Measurements from ENCODE around the gene SIN3B.

Gene SIN3B

DNA sequence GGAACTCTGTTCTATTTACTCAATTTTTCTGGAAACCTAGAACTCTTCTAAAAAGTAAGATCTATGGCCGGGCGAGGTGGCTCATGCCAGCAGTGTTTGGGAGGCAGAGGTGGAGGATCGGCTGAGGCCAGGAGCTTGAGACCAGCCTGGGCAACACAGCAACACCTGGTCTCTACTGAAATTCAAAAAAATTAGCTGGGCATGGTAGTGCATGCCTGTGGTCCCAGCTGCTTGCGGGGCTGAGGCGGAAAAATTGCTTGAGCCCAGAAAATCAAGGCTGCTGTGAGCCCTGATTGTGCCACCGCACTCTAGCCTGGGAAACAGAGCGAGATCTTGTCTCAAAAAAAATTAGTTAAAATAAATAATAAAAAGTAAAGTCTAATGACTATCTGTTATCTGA, 88.2 kb downstream of the SIN3B start:
- DNase-seq = no peak

DNA sequence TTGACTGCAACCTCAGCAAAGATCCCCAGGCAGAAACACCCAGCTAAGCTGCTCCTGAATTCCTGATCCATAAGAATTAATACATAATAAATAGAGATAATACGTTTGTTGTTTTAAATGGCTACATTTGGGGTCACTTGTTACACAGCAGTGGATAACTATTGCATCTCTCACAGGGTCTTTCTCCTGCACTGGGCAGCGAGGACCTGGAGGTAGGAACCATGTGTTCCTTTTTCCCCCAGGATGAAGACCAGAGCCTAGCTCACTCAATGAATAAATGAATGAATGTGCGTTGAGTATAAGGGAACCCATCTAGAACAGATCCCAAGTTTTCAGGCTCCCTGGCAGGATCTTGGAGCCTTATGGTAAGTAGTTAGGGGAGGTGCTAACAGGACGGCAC, 90.3 kb downstream of the SIN3B start:
- DNase-seq = no peak

DNA sequence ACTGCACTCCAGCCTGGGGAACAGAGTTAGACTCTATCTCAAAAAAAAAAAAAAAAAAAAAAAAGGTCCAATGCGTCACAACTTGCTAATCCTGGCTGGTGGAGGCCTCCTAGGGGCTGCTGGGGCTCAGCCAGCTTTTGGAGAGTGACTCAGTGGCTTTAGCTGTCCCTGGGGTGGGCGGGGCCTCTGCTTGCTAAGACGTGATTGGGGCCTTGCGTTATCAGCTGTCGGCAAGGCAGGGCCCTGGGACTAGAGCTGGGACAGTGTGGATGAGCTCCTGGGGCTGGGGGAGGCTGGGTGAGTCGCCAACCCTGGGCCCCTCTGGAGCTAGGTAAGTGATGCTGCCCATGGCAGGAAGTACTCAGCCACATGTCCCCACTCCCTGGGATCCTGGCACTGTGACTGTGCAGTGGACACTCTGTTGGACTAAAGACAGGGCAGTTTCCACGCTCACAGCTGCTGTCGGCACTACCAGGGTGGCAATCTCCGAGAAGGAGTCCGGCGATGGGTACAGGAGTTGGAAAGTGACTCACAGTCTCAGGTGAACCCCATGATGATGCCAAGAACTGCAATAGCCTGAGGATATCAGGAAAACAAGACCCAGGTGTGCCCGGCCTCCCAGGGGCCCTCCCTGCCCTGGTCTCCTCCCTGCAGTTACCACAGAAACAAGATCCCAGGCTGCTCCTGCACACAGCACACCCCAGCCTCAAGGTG, 91.8 kb downstream of the SIN3B start:
- DNase-seq = no peak

DNA sequence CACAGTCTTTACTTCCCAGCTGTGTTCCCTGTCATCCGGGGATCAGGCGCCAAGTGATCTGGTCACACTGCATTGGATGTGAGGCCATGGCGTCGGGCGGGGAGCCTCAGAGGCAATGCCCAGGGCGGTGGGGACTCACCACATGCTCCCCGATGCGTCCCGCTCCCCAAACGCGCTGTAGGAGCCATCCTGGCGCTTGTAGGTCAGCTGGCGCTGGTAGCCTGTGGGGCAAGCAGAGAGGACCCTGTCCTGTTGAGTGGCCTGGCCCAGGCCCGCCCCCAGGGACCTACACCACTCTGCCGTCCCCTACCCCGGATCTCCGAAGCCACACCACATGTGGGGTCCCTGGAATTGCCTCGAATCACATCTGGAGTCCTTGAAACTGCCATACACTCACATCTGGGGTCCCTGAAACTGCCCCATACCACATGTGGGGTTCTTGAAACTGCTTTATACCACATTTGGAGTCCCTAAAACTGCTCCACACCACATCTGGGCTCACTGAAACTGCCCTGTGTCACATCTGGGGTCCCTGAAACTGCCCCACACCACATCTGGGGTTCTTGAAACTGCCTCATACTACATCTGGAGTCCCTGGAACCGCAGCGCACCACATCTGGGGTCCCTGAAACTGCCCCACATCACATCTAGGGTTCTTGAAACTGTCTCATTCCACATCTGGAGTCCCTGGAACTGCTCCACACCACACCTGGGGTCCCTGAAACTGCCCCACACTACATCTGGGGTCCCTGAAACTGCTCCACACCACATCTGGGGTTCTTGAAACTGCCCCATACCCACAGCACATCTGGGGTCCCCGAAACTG, 92.8 kb downstream of the SIN3B start:
- DNase-seq = no peak

DNA sequence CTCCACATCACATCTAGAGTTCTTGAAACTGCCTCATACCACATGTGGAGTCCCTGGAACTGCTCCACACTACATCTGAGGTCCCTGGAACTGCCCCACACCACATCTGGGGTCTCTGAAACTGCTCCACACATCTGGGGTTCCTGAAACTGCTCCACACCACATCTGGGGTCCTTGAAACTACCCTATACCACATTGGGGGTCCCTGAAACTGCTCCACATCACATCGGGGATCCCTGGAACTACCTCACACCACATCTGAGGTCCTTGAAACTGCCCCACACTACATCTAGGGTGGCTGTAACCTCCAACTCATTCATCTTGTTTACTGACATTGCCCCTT, 93.4 kb downstream of the SIN3B start:
- no peak for DNase-seq

DNA sequence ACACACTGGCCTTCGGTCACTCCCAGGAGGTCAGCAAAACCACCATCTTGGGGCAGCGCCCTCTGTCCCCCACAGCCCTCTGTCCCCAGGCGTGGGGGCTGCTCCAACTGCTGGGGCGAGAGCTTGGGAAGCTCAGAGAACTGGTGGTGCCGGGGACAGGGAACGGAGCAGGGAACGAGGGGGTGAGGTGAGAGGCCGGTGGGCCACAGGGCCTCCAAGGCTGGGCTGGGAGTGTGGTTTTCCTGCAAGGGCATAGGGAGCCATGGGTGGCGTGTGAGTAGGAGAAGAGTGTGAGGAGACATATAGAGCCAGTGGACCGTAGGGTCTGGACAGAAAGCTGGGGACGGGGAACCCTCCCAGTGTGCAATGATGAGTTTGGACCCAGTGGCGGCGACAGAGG, 93.8 kb downstream of the SIN3B start:
- no peak for DNase-seq

DNA sequence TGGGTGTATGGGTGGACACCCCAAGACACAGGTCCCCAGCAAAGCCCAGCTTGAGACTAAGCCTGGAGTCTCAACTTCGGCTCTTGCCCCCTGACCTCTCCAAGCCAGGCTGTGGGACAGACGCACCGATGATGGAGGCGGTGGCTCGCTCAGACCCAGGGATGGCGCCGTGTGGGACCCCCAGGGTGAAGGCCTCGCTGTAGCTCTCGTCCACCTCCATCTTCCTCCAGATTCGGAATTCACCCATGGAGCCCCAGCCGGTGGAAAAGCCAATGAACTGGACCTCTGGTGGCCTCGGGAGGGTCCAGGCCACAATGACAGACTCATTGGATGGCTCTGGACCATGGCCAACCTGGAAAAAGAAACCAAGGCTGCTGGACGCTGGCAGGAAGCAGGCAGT, 98.7 kb downstream of the SIN3B start:
- no peak for DNase-seq

DNA sequence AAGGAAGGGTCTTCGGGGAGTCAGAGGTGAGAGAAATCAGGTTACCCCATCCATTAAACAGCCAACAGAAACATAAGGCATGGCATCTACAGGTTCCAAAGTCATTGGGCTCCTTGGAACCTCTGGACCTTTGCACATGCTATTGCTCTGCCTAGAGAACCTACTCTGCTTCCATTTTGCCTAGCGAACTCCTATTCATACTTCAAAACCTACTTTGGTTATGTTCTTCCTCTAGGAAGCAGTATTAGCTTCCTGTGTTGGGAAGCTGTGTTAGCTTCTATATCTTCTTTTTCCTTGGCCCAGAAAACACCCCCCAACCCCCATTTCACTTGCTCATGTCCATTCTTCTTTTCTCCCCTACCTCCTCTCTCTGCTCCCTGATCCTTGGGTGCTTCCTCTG, 99.2 kb downstream of the SIN3B start:
- DNase-seq = no peak

DNA sequence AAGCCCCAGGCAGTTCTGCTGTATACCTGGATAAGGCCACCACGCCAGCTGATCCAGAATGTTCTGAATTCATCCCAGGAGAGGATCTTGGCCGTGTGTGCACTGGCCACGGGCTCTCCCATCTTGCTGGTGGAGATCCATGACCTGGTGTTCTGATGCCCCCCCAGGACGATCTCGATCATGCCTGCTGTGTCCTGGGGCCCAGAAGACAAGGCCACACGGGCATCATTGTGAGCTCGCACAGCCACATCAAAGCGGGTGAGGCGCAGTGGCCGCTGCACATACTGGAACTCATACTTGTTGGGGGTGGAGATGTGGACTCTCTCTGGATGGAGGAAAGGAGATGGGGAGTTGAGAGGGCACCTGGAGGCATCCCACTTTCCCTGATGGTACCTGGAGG, 99.7 kb downstream of the SIN3B start:
- DNase-seq = no peak

Data from NCI-H345 (cell line).